NT2/D1 (cell line): ENCODE data around the gene PDCD1LG2.

Experiments used
- YY1 ChIP-seq: IDR thresholded peaks from 2 replicates; pipeline ENCODE4 v1.6.1; 2011; ENCODE audit not compliant: insufficient read length, insufficient read depth
- ZNF274 ChIP-seq: IDR thresholded peaks from 2 replicates; pipeline ENCODE4 v1.6.1; 2011; ENCODE audit warnings: mild to moderate bottlenecking, low read depth, low read length

- no peak for TF ChIP-seq YY1
- no peak for TF ChIP-seq ZNF274
Observed at GRCh38 chr9:5554254-5554653, 43.9 kb downstream of the PDCD1LG2 start.
